Measurements from ENCODE around the gene ZNF280D. TPM values are rescaled to one million over a fixed set of nuclear protein-coding genes. Genes with fewer than 3 reads are reported as not detected.

Gene ZNF280D
- total RNA-seq, 1 donor from 2014 or later: 8.7 TPM

DNA sequence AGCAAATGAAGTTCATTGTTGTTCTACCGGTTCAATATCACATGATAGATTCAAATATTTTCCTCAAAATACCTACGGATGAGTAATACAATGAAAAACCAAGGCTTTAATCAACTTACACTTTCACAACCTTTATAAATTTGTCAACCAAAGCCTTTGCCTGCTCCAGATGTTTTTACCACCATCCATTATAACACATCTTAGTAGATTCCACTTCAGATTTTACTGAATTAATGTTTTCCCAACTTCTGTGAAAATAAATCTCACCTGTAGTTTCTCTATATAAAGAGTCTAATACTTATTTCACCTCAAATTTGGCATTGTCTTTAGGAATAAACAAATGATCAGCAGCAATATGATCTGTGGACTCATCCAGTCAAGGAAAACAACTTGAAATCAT lies 131.1 kb downstream of the ZNF280D start:
- Histone ChIP-seq H3K4me3 (ENCODE audit: low read depth, low read length) (no peak overlapping the region), H3K36me3 (ENCODE audit: control insufficient read depth, insufficient read depth, low read length) (no peaks in the 10 kb centered on the region), H3K27me3 (ENCODE audit: control insufficient read depth, insufficient read depth, low read length) (no peaks in the 10 kb centered on the region)
- TF ChIP-seq, protein P1, sequence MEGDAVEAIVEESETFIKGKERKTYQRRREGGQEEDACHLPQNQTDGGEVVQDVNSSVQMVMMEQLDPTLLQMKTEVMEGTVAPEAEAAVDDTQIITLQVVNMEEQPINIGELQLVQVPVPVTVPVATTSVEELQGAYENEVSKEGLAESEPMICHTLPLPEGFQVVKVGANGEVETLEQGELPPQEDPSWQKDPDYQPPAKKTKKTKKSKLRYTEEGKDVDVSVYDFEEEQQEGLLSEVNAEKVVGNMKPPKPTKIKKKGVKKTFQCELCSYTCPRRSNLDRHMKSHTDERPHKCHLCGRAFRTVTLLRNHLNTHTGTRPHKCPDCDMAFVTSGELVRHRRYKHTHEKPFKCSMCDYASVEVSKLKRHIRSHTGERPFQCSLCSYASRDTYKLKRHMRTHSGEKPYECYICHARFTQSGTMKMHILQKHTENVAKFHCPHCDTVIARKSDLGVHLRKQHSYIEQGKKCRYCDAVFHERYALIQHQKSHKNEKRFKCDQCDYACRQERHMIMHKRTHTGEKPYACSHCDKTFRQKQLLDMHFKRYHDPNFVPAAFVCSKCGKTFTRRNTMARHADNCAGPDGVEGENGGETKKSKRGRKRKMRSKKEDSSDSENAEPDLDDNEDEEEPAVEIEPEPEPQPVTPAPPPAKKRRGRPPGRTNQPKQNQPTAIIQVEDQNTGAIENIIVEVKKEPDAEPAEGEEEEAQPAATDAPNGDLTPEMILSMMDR (IDR thresholded peaks at IDR 0.05; ENCODE audit: insufficient read depth, low read length, severe bottlenecking): no peak
- FAIRE-seq (no peak), DNase-seq (ENCODE audit: low read depth) (no peak)

DNA sequence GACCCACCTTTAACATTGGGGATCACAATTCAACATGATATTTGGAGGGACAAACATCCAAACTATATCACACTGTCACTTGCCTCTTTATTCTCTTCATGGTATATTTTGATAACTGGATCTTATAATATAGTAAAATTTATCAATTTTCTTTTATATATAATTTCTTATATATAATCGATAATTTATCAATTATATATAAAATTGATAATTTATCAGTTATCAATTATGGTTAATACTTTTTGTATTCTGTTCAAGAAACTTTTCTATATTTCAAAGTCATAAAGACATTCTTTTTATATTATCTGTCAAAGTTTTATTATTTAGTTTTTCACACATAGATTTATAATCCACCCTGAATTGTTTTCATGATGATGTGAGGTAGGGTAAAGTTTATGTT lies 132.9 kb downstream of the ZNF280D start:
- no peak overlapping the region for H3K4me3 ChIP-seq (ENCODE audit: low read depth, low read length)
- FAIRE-seq: no peak
- H3K27me3 ChIP-seq (ENCODE audit: control insufficient read depth, insufficient read depth, low read length): no peaks in the 10 kb centered on the region
- TF ChIP-seq, protein P1 (IDR thresholded peaks at IDR 0.05; ENCODE audit: insufficient read depth, low read length, severe bottlenecking): no peak
- no peaks in the 10 kb centered on the region for H3K36me3 ChIP-seq (ENCODE audit: control insufficient read depth, insufficient read depth, low read length)
- DNase-seq (ENCODE audit: low read depth): no peak

DNA sequence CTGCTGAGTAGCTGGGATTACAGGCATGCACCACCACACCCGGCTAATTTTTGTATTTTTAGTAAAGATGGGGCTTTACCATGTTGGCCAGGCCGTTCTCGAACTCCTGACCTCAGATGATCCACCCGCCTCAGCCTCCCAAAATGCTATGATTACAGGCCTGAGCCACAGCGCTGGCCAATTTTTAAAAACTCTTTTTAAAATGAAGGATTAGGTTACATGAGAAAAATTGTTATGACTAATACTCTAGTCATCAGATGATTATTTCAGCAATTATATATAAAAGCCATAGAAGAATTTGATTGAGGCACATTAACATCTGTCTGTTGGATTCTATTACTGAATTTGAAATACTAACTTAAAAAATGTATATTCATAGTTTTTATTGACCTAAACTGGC lies 134.3 kb downstream of the ZNF280D start:
- no peak overlapping the region for H3K4me3 ChIP-seq (ENCODE audit: low read depth, low read length)
- no peaks in the 10 kb centered on the region for H3K36me3 ChIP-seq (ENCODE audit: control insufficient read depth, insufficient read depth, low read length)
- TF ChIP-seq, protein P1 (IDR thresholded peaks at IDR 0.05; ENCODE audit: insufficient read depth, low read length, severe bottlenecking): no peak
- FAIRE-seq: no peak
- DNase-seq (ENCODE audit: low read depth): peak; percentile 71
- no peaks in the 10 kb centered on the region for H3K27me3 ChIP-seq (ENCODE audit: control insufficient read depth, insufficient read depth, low read length)

DNA sequence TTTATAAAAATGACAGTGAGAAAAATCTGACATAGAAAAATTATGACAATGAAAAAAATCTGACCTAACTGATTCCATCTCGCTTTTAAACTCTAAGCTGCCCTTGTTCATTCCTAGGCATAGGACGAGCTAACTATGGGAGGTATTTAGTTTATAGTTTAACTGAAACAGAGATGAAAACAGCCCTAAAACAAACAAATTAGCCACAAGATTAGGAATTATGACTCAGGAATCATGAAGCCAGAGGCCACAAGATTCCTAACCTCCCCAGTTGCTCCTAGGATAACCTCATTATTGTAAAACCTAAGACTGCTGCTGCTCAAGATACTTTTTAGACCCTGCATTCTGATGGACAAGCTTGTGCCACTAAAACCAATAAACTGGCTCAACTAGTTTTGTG lies 145.6 kb downstream of the ZNF280D start:
- TF ChIP-seq, protein P1 (IDR thresholded peaks at IDR 0.05; ENCODE audit: insufficient read depth, low read length, severe bottlenecking): no peak
- no peak for FAIRE-seq

DNA sequence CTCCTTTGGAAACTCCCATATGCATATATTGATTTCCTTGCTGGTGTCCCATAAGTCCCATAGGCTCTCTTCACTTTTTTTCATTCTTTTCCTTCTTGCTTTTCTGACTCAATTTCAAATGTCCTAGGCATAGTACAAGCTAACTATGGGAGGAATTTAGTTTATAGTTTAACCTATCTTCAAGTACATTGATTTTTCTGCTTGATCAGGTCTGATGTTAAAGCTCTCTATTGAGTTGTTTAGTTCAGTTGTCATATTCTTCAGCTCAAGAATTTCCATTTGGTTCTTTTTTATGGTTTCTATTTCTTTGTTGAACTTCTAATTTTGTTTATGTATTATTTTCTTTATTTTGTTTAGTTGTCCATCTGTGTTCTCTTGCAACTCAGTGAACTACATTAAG lies 147.1 kb downstream of the ZNF280D start:
- TF ChIP-seq, protein P1 (IDR thresholded peaks at IDR 0.05; ENCODE audit: insufficient read depth, low read length, severe bottlenecking): no peak
- H3K27me3 ChIP-seq (ENCODE audit: control insufficient read depth, insufficient read depth, low read length): no peaks in the 10 kb centered on the region
- no peak overlapping the region for H3K4me3 ChIP-seq (ENCODE audit: low read depth, low read length)
- H3K36me3 ChIP-seq (ENCODE audit: control insufficient read depth, insufficient read depth, low read length): no peaks in the 10 kb centered on the region
- DNase-seq (ENCODE audit: low read depth): no peak
- no peak for FAIRE-seq

More for the DNA sequence above, 145.6 kb downstream of the ZNF280D start:
- DNase-seq (ENCODE audit: low read depth): no peak
- Histone ChIP-seq H3K36me3 (ENCODE audit: control insufficient read depth, insufficient read depth, low read length) (no peaks in the 10 kb centered on the region), H3K4me3 (ENCODE audit: low read depth, low read length) (no peak overlapping the region), H3K27me3 (ENCODE audit: control insufficient read depth, insufficient read depth, low read length) (no peaks in the 10 kb centered on the region)

DNA sequence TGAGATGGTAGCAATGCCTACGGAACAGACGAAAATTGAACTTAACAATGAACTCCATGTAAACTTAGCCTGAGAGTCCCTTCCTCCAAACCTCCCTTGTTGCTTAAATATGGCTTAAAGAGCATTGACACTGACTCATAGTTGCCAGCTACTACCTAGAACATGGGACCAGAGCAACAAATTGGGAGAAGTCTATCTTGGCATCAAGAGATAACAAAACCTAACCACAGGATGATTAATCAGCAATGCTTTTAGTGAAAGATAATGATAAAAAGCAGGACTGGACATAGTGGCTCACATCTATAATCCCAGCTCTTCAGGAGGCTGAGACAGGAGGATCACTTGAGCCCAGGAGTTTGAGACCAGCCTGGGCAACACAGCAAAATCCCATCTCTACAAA lies 150.5 kb downstream of the ZNF280D start:
- FAIRE-seq (no peak), DNase-seq (ENCODE audit: low read depth) (no peak)
- TF ChIP-seq, protein P1 (IDR thresholded peaks at IDR 0.05; ENCODE audit: insufficient read depth, low read length, severe bottlenecking): no peak
- Histone ChIP-seq H3K4me3 (ENCODE audit: low read depth, low read length) (no peak overlapping the region), H3K36me3 (ENCODE audit: control insufficient read depth, insufficient read depth, low read length) (no peaks in the 10 kb centered on the region), H3K27me3 (ENCODE audit: control insufficient read depth, insufficient read depth, low read length) (no peaks in the 10 kb centered on the region)
